PFSK-1 (cell line): Measurements from ENCODE around the gene NXN.

Experiments used
- FOXP2 ChIP-seq: optimal IDR thresholded peaks from 2 replicates; pipeline ENCODE3; 2011; ENCODE audit warnings: borderline replicate concordance, control low read depth, inconsistent platforms; ENCODE audit not compliant: insufficient read depth; ENCODE audit errors: extremely low read length, extremely low read depth
- POLR2AphosphoS5 ChIP-seq: IDR thresholded peaks from 2 replicates; pipeline ENCODE4 v1.6.1; 2012; ENCODE audit warnings: low read depth, mild to moderate bottlenecking, control low read depth, low read length, moderate library complexity
- REST ChIP-seq, 2 experiments: IDR thresholded peaks; 2 replicates each; pipeline versions ENCODE4 v1.6.1 to v1.8.0; 2011 to 2012; ENCODE audit warnings: low read depth in 2 of 2, low read length in 2 of 2, control low read depth in 1 of 2, inconsistent platforms in 1 of 2, mild to moderate bottlenecking in 1 of 2, moderate library complexity in 1 of 2; ENCODE audit not compliant: insufficient read depth in 1 of 2
- SIN3A ChIP-seq: IDR thresholded peaks from 2 replicates; pipeline ENCODE4 v1.6.1; 2012; ENCODE audit warnings: mild to moderate bottlenecking, low read length, moderate library complexity, borderline replicate concordance; ENCODE audit not compliant: insufficient read depth
- TAF1 ChIP-seq: IDR thresholded peaks from 2 replicates; pipeline ENCODE4 v1.6.1; 2012; ENCODE audit warnings: low read length, control low read depth, borderline replicate concordance; ENCODE audit not compliant: insufficient read depth

Gene NXN

GRCh38 chr17:992933-993332, 13.4 kb upstream of the NXN start:
- TF ChIP-seq TAF1 (no peak), REST (IDR thresholded peaks at IDR 0.05; ENCODE audit: insufficient read depth in 1 of 2, low read depth in 2 of 2, low read length in 2 of 2) (no peak), SIN3A (no peak), POLR2AphosphoS5 (no peak), FOXP2 (no peak)

DNA sequence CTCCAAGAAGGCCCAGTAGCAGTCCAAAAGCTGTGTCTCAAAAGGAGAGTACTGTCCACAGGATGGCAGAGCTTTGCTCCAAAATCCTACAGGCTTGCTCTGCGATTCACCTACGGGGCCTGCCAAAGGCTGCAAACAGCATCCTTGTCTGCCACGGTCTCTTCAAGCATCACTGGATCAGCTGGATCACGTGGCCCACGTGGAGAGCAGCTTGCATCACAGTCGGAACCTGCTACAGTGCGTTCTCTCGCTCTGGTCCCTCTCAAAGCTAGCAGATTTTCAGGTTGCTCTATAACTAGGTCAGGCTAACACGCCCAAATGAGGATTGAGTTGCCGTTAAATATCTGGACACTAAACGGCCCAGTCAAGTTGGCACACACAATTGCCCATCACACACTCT, 9.0 kb upstream of the NXN start:
- no peak for TF ChIP-seq REST (IDR thresholded peaks at IDR 0.05; ENCODE audit: insufficient read depth in 1 of 2, low read depth in 2 of 2, low read length in 2 of 2)
- no peak for TF ChIP-seq TAF1
- TF ChIP-seq POLR2AphosphoS5 = no peak
- TF ChIP-seq SIN3A = no peak
- no peak for TF ChIP-seq FOXP2

- TF ChIP-seq POLR2AphosphoS5 (no peak), SIN3A (no peak), REST (IDR thresholded peaks at IDR 0.05; ENCODE audit: insufficient read depth in 1 of 2, low read depth in 2 of 2, low read length in 2 of 2) (no peak), TAF1 (no peak), FOXP2 (no peak)
Measured at GRCh38 chr17:987931-988330, 8.4 kb upstream of the NXN start.

GRCh38 chr17:986322-986929, 6.8 kb upstream of the NXN start:
- TF ChIP-seq REST (IDR thresholded peaks at IDR 0.05; ENCODE audit: insufficient read depth in 1 of 2, low read depth in 2 of 2, low read length in 2 of 2) (no peak), TAF1 (no peak), POLR2AphosphoS5 (no peak), SIN3A (no peak), FOXP2 (no peak)

- TF ChIP-seq TAF1 (no peak), FOXP2 (no peak), POLR2AphosphoS5 (no peak), REST (IDR thresholded peaks at IDR 0.05; ENCODE audit: insufficient read depth in 1 of 2, low read depth in 2 of 2, low read length in 2 of 2) (no peak), SIN3A (no peak)
Measured at GRCh38 chr17:983921-984320, 4.3 kb upstream of the NXN start.
